NCI-H446 treated with DMSO at 0.1 percent for 48 hours (cell line): ENCODE data around the gene TTYH2.

Experiments used
- DNase-seq: peaks from one replicate; lab custom pipeline; 2025; lab: John Stamatoyannopoulos, UW

Gene TTYH2

DNA sequence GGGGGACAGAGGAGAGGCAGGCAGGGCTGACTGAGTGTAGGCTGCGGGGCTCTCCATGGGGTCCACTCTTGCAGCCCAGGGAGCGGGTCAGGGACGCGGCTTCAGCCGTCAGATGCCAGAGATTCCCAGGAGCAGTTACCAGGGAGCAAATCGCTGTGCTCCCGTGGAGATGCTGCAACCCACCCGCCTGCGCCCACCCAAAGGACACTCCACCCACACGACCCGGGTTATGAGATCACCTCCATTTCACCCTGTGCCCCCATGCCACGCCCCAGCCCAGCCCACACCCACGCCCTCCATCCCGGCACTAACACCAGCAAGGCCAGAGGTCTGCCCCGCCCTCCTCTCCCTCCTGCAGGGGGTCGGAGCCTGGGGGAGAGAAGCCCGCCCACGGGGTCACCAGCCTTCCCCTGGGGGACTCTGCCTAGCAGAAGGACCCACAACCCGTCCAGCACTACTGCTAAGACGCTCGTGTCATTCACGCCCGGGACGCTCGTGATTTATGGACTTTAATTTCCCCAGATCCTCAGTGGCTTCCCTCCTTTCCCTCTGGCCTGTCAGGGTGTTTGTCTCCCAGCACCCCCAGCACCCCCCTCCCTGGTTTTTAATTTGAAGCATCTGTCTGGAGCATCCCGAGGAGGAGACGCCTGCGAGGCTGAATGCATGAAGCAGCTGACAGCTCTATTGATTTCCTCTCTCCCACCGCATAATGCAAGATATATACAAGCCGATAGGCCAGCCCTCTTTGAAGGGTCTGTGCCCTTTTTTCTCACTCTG lies 16.6 kb upstream of the TTYH2 start:
- no peak for DNase-seq

DNA sequence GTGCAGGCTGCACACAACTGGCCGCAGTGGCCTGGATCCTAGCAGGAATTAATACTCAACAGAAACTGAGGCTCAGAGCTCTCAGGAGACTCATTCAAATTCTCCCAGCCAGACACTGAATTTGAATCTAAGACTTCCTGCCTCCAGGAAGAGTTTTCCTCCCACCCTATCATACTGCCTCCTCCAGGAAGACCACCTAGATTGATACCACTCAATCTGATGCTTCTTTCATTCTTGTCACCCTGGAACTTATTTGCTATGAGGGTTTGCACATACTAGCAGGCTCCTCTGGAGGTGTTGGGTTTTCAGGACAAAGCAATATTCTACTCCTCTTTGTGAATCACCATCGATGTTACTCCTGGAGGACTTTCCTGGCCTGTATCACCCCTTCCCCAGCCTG lies 15.6 kb upstream of the TTYH2 start:
- DNase-seq: no peak

DNA sequence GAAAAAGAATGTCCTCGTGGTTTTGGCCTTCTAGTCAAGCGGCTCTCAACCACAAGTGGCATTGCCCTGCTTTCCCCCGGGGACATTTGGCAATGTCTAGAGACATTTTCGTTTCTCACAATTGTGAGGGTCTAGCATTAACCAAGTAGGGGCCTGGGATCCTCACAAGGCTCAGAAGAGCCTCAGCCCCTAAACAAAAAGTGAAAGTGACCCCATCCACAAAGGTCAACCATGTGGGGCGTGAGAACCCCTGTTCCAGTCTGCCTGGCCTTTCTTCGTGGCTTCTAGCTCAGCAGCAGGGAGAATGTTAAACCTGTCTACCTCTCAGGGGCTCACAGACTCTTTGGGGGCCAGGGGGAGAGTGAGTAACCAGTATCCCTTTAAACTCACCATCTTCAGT lies 14.7 kb upstream of the TTYH2 start:
- DNase-seq: no peak

DNA sequence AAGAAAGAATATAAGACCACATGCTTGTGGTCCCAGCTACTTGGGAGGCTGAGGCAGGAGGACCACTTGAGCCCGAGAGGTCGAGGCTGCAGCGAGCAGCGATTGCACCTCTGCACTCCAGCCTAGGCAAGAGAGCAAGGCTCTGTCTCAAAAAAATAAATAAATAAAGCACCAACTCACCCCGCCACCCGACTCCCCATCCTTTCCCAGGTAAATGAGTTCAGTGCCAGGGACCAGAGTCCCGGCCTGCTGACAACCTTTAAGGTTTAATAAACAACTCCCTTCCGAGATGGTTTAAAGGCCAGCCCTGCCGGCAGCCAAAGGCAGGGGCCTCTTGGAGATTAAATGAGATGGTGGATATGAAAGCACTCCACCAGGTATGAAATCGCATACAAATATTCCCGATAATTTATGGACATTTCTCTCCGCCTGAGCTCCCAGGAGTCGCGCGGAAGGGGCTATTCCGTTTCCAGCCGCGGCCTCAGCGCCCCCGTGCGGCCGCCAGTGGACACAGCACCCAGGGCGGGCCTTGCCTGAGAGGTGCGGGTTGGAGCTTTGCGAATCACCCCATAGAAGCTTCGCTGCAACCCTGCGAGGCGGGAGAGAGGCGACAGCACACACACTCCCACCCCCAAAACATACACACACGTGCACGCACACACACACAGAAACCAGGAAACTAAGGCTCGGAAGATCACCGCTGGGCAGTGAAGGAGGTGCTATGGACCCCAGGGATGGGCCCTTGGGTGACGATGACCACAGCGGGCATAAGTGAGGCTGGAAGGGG lies 13.9 kb upstream of the TTYH2 start:
- no peak for DNase-seq

DNA sequence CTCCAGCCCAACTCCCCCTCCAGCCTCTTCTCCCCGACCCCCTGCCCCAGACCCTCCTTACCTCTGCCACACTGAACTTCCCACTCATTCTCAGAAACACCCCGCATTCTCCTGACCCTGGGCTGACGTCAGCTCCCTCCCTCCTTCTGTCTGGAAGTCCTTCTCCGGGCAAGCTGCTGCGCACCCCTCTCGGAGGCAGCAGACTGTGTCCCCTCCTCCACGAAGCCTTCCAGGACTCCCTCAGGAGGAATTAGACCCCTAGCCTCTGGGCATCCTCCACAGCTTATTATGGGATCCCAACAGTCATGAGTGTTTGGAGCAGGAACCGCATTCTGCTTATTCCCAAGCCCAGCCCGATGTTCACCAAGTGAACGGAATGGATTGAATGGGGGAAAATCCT lies 13.3 kb upstream of the TTYH2 start:
- DNase-seq: no peak

DNA sequence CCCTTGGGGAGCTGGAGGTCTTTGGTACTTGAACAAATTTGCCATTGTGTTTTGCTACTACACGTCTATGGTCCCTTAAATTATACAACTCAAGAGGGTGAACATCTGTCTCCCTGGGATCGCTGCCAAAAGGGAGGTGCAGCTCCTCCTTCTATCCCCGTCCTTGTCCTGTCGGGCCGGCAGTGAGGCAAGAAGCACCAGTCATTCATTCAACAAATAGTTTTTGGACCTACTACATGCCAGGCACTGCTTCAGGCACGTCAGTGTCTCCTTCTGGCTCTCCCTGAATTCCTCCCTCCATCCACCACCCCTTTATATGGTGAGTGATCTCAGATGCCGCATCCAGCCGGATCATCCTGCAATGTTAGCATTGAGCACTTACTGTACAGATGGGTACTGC lies 12.1 kb upstream of the TTYH2 start:
- peak; percentile 83 for DNase-seq

DNA sequence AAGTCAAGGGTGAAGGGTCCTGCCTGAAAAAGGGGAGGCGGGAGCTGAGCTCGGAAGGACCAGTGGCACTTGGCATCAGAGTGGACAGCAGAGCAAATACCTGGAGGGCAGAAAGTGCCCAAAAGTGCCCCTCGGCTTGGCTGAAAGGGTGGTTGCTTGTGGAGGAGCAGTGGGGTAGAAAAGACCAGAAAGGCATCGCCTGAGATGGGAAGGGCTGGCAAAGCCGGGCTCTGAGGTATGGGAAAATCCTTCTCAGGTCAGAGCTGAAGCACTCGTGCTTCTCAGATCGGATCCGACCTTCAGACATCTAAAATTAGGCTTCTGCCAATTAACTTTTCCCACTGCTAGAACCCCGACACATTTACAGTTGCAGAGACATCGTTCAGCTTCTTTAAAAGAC lies 11.4 kb upstream of the TTYH2 start:
- DNase-seq: no peak

DNA sequence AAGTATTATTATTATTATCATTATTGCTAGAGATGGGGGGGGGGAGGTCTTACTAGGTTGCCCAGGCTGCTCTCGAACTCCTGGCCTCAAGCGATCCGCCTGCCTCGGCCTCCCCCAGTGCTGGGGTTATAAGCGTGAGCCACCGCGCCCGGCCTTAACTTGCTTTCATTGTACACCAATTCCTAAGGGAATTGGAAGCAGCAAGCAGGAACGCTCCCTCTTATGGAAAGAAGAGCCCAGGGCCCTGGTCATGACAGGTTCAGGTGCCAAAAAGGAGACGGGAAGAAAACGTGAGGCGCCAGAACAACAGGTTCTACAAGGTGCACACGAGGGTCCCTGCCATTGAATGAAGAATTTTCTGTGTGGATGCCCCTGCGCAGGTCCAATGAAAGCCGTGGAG lies 10.4 kb upstream of the TTYH2 start:
- DNase-seq: no peak

DNA sequence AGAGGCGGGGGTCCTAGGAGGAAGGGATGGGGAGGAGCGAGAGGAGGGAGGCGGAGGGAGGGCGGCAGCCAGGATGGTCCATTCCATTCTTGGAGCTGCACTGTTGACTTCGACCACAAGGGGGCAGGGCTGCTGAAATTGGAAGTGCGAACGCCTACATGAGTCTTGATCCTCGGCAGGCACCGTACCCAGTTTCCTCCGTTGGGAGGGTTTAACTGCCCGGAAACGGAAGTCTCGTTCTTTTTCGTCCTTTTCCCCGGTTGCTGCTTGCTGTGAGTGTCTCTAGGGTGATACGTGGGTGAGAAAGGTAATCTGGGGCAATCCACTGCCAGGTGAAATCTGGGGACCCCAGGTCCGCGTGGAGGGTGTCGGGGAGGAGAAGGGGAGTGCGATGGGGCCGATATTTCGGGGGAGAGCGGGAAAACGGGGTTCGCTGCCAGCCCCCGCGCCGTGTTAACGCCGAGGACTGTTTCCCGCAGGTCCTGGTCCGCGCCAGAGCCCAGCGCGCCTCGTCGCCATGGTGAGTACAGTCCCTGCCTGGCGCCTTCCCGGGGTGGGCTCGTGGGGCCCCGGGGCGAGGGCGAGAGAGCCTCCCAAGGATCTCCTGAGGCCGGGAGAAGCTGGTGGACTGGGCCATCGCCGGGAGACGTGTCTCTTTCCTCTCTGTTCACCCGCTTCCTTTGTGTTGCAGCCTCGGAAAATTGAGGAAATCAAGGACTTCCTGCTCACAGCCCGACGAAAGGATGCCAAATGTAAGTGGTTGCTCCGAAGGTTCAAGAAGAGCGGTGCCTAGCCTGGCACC lies 9.7 kb upstream of the TTYH2 start, which contains the start of gene RPL38:
TSS of gene RPL38 (plus strand) at position 240 of the 802 bp plus-strand sequence. CDS start at position 518, 278 bp downstream.
- peak; percentile 91 for DNase-seq

DNA sequence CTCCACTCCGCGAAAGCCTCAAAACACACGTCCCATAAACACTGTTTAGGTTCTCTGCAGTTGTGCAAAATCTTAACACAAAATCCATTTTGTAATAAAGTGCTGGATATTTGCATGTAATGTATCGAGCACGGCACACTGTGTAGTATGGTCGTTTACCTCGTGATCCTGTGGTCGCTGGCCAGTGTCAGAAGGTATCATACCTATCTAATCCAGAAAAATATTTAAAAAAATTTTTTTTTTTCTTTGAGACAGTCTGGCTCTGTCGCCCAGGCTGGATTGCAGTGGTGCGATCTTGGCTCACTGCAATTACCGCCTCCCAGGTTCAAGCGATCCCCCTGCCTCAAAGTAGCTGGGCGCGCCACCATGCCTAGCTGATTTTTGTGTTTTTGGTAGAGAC lies 8.9 kb upstream of the TTYH2 start:
- DNase-seq: no peak

DNA sequence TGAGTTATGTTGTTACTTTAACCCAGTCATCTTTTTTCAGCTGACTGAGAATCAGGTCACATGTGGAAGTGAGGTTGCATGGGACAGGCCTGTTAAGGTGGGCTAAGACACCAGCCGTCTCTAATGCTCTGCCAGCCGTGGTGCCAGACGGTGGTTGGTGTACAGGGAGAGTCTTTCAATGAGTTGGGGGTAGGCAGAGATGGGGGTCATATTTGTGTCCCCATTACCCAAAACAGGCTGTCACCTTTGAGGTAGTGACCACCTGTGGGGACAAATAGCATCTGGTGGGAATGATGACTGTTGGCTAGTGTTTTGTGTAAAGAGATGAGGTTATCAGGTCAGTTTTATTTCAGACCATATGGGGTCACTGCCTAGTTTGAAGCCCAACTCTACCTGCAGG lies 8.1 kb upstream of the TTYH2 start:
- no peak for DNase-seq

DNA sequence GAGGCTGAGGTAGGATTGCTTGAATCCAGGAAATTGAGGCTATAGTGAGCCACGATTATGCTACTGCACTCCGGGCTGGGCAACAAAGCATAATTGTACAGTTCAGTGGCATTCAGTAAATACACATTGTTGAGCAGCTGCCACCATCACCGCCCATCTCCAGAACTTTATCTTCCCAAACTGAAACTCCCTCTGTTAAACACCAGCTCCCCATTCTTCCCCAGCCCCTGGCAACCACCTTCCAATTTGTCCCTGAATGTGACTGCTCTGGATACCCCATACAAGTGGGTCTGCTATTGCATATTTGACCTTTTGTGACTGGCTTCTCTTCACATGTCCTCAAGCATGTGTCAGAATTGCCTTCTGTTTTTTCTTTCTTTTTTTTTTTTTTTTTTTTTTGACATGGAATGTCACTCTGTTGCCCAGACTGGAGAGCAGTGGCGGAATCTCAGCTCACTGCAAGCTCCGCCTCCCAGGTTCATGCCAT lies 7.0 kb upstream of the TTYH2 start:
- DNase-seq: no peak

DNA sequence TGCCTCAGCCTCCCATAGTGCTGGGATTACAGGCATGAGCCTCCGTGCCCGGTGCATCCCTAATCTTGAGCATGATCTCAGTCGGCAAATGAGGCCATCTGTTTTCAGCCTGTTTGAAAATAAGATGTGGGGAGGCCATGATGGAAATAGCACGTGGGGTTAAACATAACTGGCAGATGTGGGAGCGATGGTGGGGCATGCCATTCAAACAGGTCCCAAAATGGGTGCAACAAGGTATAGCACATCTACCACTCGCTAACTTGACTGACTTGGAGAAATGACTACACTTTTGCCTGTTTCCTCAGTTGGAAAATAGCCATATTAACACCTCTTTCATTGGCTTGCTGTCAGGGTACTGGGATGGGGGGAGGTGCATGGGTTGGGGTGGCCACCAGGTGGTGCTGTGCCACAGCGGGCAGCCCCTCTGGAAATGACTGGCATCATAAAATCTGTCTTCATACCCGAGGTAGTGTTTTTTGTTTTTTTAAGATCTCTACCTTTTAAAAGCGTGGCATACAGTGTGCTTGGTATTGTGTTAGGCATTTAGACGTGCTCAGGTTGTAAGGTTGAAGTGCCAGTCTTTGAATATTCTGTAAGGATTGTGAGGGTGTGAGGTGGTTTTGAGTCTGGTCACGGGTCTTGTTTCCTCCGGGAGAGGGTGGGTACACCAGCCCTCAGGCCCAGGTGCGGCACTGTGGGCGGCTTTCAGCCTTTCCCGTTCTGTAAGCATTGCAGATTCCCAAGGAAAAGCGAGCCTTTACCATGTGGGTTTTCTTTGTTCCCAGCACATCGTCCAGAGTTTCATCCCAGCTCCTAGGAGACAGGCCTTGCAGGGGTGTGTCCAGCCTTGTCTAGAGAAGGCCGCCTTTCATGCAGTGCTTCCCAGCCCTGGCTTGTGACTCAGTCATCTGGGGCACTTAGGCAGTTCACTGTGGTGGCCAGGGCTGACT lies 2.9 kb upstream of the TTYH2 start:
- DNase-seq: no peak

DNA sequence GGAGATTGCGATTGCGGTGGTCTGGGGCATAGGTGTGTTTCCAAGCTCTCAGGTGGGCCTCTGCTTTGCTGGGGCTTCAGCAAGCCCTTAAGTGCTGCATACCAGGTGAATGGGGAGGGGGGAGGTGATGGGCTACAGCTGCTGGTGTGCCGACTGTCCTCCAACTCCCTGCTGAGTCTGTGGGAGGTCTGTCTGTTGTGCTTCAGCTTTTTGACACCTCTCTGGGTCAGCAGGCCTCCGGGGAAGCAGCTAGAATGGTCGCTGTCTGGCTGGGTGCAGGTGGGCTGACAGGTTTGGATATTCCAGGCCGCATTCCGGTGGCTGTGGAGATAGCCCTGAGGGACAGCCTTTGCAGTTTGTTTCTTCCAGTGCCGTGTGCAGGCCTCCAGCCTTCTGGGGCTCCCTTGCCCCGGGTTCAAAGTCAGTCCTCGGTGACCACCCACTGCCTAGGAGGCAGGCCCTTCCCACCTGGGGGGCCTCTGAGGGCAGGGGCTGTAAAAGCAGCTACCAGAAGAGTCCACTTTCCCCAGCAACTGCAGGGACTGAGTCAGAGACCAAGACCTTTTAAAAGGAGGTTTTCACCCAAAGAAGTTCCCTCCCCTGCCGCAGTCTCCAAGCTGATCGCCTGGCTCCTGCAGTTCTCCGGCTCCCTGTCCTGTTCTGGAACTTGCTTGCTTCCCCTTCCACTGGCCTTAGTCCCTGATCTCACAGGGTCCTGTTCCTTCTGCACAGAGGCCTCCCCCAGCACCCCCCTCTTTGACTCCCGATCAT lies 2.0 kb upstream of the TTYH2 start:
- no peak for DNase-seq

DNA sequence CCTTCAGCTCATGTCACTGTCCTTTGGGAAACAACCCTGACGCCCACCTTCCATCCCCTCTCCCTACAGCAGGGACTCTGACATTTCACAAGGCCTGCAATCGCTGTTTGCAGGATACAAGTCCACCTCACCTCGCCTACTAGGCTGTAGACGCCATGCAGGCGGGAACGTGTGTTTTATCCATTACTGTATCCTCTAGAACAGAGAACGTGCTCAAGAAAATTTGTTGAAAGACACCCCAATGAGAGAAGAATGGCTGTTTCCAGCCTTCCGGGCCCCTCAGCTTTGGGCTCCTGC lies 1.5 kb upstream of the TTYH2 start:
- DNase-seq: no peak

DNA sequence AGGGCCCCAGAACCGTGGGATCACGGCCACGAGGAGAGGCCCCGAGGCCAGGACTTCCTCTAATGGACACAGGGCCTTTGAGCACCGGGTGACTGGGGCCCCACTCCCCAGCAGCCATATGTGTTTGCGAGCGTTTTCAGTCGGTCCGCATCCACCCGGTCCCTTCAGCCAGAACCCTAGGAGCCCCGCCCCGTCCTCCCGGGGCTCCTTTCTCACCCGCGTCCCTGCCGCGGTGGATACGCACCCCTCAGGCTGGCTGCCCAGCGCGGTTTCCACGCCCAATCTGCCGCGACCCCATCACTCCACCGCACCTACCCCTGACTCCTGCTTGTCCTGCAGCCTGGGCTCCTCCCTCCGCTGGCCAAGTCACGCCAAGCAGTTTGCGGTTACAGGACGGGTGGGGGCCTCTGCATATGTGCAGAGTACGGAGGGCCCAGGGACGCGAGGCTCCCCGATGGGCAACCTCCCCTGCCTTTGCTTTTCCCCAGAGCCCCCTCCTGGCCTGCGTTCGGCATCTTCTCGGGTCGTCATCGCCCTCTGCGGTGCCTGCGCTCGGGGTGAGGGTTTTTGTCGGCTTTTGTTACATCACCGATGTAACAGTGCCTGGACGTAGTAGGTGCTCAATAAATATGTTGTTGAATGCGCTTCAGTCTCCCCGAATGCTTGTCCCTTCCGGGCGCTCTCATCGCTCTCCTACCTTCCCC lies 1.0 kb upstream of the TTYH2 start:
- no peak for DNase-seq

DNA sequence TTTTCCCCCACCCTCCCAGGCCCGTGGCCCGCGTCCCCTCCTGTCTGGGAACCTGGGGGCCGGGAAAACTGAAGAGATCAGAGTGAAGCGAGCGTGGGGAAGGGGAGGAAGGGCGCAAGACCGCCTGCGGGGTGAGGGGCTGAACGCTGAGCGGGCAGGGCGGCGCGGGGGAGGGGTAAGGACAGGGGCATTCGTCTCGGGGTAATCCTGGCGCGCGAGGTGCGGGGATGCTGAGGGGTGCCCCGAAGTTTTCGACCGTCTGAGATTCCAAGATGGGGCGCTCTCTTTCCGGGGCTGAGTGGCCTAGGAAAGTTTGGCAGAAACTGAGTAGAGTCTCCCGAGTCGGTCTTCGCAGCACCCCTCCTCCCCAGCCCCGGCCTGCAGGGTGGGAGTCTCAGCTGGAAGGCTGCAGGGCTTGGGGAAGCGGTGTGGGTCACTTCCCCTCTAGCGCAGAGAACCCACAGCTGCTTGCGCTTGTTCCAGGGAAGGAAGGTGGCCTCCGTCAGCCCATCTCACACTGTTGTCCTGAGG lies 555 bp downstream of the TTYH2 start:
- no peak for DNase-seq

DNA sequence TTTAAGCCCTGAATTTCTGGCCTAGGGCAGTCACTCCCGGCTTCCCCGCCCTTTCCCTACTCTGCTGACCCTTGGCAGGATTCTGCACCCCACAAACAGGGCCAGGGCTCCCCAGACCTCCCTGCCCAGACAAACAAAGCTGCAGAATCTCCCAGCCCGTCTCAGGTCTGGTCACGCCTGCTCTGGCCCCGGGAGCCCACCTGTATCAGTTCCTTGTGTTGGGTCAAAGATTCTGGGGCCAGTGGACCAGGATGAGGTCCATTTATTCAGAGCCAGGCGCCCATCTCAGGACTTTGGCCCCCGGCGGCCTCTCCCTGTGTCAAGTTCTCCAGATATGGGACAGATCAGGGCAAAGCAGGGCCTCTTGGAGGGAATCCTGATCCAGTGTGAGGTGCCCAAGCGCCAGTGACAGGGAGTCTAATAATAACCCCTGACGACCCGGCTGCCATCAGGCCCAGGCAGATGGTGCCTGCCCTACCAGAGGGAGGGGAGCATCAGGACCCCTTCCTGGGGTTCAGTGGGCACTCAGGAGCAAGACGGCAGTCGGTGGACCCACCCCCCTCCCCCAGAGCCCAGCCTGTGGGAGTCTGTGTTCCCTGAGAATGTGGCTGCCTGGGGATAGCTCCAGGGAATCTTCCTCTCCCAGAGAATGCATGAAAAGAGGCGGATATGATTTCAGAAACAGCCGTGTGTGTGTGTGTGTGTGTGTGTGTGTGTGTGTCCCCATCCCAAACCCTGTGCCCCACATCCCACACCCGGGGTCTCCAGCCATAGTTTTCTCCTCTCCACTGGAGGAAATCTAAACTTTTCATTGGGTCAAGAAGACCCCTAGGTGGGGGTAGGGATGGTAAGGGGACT lies 1.3 kb downstream of the TTYH2 start:
- no peak for DNase-seq

DNA sequence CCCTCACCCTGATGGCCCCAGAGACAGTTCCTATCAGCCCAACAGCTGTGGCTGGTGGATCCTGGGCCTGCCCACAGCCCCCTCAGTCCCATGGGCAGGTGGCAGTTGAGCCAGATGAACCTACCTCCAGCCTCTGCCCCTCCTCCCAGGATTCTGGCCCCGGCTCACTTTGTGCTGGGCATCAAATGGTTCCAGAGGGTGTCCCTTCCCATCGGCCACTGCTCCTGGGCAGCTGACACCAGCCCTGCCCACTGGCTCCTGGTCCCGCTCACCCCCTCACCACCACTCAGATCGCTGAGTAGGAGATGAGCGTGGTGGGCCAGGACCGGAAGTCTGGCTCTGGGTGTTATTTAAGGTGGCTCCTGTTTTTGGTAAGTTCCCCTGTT lies 2.0 kb downstream of the TTYH2 start:
- DNase-seq: no peak
